Measurements from ENCODE around the gene KANSL1L.
"Not testable (repeated sequence)": the region's sequence is repeated elsewhere in the genome, so short reads cannot be mapped to it uniquely, and the experiment has no call there.

The KANSL1L gene

GRCh38 chr2:210179351-210179990 is 8.3 kb upstream of the KANSL1L start:
- no peak for DNase-seq (ENCODE audit: low spot score)

DNA sequence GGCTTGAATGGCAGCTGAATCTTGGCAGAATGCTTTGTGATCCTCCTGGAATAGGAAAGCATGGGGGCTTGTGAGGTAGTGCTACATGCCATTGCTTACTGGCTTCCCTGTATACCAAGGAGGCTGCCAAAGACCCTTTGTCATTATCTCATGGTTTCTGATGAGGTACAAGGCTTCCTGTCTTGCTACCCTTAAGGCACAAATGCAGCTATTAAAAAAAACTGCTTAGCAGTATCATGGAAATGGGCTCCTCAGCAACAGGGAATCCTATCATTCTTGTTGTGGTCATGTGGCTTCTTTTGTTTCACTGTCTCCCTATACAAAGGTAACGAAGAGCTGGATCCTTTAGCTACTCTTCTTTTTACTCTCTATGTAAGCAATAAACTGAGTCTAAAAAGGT is 6.6 kb upstream of the KANSL1L start:
- no peak for DNase-seq (ENCODE audit: low spot score)

DNA sequence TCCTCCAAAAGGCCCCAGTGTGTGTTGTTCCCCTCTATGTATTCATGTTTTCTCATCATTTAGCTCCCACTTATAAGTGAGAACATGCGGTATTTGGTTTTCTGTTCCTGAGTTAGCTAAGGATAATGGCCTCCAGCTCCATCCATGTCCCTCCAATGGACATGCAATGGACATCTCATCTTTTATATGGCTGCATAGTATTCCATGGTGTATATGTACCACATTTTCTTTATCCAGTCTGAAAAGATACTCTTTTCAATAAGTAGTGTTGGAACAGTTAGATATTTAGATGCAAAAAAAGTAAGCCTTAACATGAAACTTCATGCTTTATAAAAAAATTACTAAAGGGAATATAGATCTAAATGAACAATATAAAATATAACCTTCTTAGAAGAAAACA is 5.9 kb upstream of the KANSL1L start:
- DNase-seq (ENCODE audit: low spot score), result not testable (repeated sequence)

GRCh38 chr2:210174086-210174485 is 2.9 kb upstream of the KANSL1L start:
- DNase-seq (ENCODE audit: low spot score), result no peak

DNA sequence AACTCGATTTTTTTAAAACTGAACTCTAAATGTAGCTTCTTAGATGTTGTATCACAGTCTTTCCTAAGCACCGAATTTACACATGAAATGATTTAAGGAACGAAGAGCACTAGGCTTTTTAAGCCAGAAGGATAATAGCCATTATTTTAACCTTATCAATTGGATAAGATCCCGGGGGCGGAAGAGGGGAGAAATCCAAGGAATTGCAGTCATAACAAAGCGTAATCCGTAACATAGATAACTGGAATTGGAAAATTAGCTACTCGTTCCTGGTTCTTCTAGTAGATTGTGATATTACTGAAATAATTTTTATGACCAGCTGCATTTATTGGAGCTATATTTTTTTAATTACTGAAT is 988 bp upstream of the KANSL1L start:
- DNase-seq (ENCODE audit: low spot score), result no peak

- peak; percentile 95 for DNase-seq (ENCODE audit: low spot score)
These were observed 534 bp downstream of the KANSL1L start for GRCh38 chr2:210170446-210171303.

- DNase-seq (ENCODE audit: low spot score), result no peak
These were observed 1.1 kb downstream of the KANSL1L start for GRCh38 chr2:210170196-210170445.

DNA sequence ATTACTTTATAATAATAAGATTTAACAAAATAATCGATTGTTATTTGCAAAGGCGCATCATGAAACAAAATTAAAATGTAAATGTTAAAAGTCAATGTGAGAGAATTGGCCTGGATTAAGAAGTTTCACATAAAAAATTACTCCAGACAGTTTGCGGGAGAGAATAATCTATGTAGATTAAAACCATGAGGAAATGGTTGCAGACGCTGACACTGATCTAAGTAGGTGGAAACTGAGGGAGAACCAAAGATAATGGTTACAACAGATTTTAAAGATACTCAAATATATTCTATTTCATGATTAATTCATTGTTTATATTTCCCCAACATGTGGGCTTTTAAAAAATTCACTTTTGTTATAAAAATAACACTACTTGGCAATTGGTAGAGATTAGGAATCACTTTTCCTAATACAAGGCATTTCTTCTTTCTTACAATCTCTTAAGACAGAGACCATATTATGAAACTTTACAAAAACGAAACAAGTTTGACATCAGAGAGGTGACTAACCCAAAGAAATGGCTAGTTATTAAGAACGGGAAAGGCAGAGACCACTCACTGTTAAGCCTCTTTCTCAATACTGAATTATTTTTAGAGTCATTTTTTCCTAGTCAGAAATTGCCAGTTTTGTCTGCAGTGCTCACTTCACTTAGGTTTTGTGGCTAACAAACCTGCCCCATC is 1.6 kb downstream of the KANSL1L start:
- peak; percentile 40 for DNase-seq (ENCODE audit: low spot score)

GRCh38 chr2:210167227-210167626 is 4.0 kb downstream of the KANSL1L start:
- no peak for DNase-seq (ENCODE audit: low spot score)

GRCh38 chr2:210162466-210163124 is 8.6 kb downstream of the KANSL1L start:
- no peak for DNase-seq (ENCODE audit: low spot score)

- no peak for DNase-seq (ENCODE audit: low spot score)
These were observed 12.2 kb downstream of the KANSL1L start for GRCh38 chr2:210159059-210159458.

DNA sequence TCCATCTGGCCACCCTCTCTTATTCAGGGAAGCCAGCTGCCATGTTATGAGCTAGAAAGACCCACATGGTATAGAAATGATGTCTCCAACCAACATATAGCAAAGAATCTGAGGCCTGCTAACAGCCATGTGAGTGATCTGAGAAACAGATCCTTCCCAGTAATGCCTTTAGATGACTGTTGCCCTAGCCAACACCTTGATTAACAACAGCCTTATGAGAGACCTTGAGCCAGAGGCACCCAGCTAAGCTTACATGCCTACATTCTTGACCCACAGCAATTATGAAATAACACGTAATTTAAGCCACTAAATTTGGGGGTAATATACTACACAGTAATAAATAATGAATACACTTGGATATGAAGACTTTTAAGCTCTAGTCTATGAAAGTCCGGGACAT is 13.0 kb downstream of the KANSL1L start:
- no peak for DNase-seq (ENCODE audit: low spot score)

- no peak for DNase-seq (ENCODE audit: low spot score)
These were observed 13.7 kb downstream of the KANSL1L start for GRCh38 chr2:210157526-210157925.

DNA sequence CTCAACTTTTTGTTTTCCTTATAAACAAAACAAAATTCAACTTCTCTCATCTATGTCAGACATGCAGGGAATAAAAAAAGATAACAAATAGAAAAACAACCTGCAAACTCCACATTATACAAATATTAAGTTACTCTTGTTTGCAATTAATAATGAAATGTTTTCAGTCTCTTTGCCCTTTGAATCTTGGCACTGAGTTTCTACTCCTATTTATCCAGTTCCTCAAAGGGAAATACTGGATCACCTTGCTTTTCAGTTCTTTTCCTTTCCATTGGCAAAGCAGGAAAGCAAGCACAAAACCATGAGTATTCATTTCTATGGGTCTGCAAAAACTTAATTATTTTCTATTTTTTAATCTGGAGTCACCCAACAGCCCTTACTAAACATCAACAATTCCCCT is 23.6 kb downstream of the KANSL1L start:
- no peak for DNase-seq (ENCODE audit: low spot score)

DNA sequence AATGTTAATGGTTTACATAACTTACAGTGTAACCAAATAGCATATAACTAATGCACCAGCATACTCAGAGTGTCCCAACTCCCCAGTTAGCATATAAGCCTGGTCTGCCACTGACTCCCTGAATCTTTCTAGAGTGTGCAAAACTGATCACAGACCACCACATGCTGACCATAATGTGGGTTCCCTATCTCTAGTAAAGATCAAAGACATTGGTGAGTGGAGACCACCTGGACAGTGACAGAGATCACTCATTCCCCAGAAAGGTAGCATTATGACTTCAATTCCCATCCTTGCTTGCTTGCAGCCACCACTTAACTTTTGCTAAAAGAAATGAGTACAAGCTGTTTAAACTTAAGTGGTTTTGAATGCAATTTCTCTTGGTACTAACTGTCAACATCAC is 39.0 kb downstream of the KANSL1L start:
- no peak for DNase-seq (ENCODE audit: low spot score)

DNA sequence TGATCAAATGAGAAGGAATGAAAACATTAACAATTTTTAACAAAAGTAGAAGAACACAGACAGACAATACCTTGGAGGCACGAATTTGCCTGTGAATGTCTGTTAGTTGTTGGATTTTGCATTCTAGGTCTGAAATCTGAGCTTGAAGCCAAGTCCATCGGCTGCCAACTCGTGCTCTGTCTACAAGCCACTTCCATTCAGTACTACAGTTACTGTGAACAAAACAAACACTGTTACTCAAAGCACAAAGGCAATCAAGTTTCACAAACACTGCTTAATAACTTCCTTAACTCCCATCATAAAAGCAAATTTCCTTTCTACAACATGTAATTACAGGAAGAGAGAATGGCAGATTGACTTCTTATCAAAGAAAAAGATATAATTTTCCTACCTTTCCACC is 42.2 kb downstream of the KANSL1L start:
- DNase-seq (ENCODE audit: low spot score), result no peak

- no peak for DNase-seq (ENCODE audit: low spot score)
These were observed 57.5 kb downstream of the KANSL1L start for GRCh38 chr2:210113614-210114235.

- DNase-seq (ENCODE audit: low spot score), result no peak
These were observed 58.3 kb downstream of the KANSL1L start for GRCh38 chr2:210112871-210113270.

DNA sequence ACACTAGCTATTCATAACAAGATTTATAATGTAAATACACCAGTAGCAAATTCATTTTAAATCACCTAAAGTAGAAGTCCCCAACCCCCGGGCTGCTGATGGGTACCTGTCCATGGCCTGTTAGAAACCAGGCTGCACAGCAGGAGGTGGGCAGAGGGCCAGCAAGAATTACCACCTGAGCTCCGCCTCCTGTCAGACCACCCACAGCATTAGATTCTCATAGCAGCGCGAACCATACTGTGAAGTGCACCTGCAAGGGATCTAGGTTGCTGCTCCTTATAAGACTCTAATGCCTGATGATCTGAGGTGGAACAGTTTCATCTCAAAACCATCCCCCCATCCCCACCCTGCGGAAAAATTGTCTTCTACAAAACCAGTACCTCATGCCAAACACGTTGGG is 71.3 kb downstream of the KANSL1L start:
- no peak for DNase-seq (ENCODE audit: low spot score)

GRCh38 chr2:210094787-210095186 is 76.4 kb downstream of the KANSL1L start:
- no peak for DNase-seq (ENCODE audit: low spot score)

DNA sequence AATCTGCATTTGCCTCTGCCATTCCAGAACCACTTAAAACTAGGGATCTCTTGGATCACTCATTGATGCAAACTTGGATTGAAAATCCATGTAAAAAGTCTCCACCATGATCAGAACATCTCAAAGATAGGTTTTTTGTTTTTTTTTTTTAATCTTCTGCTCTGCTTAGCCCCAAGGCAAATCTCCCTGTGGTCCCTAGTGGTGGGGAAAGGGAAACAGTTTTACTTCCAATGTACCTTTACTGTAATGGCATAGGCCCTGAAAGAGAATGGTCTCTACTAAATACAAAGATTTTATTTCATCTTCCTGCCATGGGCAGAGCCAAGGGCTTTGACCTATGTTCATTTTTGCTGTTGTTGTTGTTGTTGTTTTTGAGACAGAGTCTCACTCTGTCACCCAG is 78.4 kb downstream of the KANSL1L start:
- DNase-seq (ENCODE audit: low spot score), result no peak

- DNase-seq (ENCODE audit: low spot score), result no peak
These were observed 84.3 kb downstream of the KANSL1L start for GRCh38 chr2:210086930-210087329.
